ENCODE results near the gene BCO2. TPM values are rescaled to one million over a fixed set of nuclear protein-coding genes. Genes with fewer than 3 reads are reported as not detected.
"Not testable (repeated sequence)": the region's sequence is repeated elsewhere in the genome, so short reads cannot be mapped to it uniquely, and the experiment has no call there.

Gene BCO2
- total RNA-seq, 3 donors from 2014 or later: 3.7 to 9.8 (median 7.1) TPM

- TF ChIP-seq CTCF (IDR thresholded peaks at IDR 0.05): no peak
- Histone ChIP-seq H3K36me3 (ENCODE audit: low read depth) (no peaks in the 10 kb centered on the region), H3K4me1 (ENCODE audit: low read depth) (no peaks in the 10 kb centered on the region), H3K4me3 (no peak overlapping the region), H3K9me3 (no peaks in the 10 kb centered on the region)
- intact Hi-C loops (cut with DNase I, micrococcal nuclease): no loop called here
- ATAC-seq (no peak), DNase-seq (no peak)
Observed at GRCh38 chr11:112196519-112197087, 21.3 kb downstream of the BCO2 start.

- H3K4me3 ChIP-seq; H3K9me3 ChIP-seq; H3K36me3 ChIP-seq (ENCODE audit: low read depth); ATAC-seq; H3K4me1 ChIP-seq (ENCODE audit: low read depth); DNase-seq; intact Hi-C loops (cut with DNase I, micrococcal nuclease): not testable (repeated sequence)
Observed at GRCh38 chr11:112199101-112199500, 23.8 kb downstream of the BCO2 start.

- DNase-seq (no peak), ATAC-seq (no peak)
- intact Hi-C loops (cut with DNase I, micrococcal nuclease): no loop called here
- Histone ChIP-seq H3K4me1 (ENCODE audit: low read depth) (no peaks in the 10 kb centered on the region), H3K36me3 (ENCODE audit: low read depth) (no peaks in the 10 kb centered on the region), H3K9me3 (no peaks in the 10 kb centered on the region), H3K4me3 (no peak overlapping the region)
- no peak for TF ChIP-seq CTCF (IDR thresholded peaks at IDR 0.05)
Observed at GRCh38 chr11:112200252-112200651, 24.9 kb downstream of the BCO2 start.

GRCh38 chr11:112206071-112206470, 30.8 kb downstream of the BCO2 start:
- intact Hi-C loops (cut with DNase I, micrococcal nuclease): no loop called here
- no peak for TF ChIP-seq CTCF (IDR thresholded peaks at IDR 0.05)
- Histone ChIP-seq H3K4me1 (ENCODE audit: low read depth) (no peaks in the 10 kb centered on the region), H3K36me3 (ENCODE audit: low read depth) (no peaks in the 10 kb centered on the region), H3K9me3 (no peaks in the 10 kb centered on the region), H3K4me3 (no peak overlapping the region)
- ATAC-seq: no peak
- peak in 1 of 3 donors; percentile 51 for DNase-seq

- intact Hi-C loops (cut with DNase I, micrococcal nuclease): loop anchor here in 1 of 2 donors (10.0 kb wide), 1 partner anchor 1084 kb away; no protein-coding TSS in a partner anchor
- TF ChIP-seq CTCF (IDR thresholded peaks at IDR 0.05): no peak
- no peak for DNase-seq
- Histone ChIP-seq H3K36me3 (ENCODE audit: low read depth) (no peaks in the 10 kb centered on the region), H3K4me3 (no peak overlapping the region), H3K4me1 (ENCODE audit: low read depth) (no peaks in the 10 kb centered on the region), H3K9me3 (no peaks in the 10 kb centered on the region)
- ATAC-seq: no peak
Observed at GRCh38 chr11:112210890-112211289, 35.6 kb downstream of the BCO2 start.

- H3K36me3 ChIP-seq (ENCODE audit: low read depth): no peaks in the 10 kb centered on the region
- DNase-seq (no peak), ATAC-seq (no peak)
- no peaks in the 10 kb centered on the region for H3K9me3 ChIP-seq
- H3K4me1 ChIP-seq (ENCODE audit: low read depth): no peaks in the 10 kb centered on the region
- TF ChIP-seq CTCF (IDR thresholded peaks at IDR 0.05): no peak
- intact Hi-C loops (cut with DNase I, micrococcal nuclease): loop anchor here in 1 of 2 donors (10.0 kb wide), 1 partner anchor 1083 kb away; no protein-coding TSS in a partner anchor
- H3K4me3 ChIP-seq: no peak overlapping the region
Observed at GRCh38 chr11:112211536-112211935, 36.2 kb downstream of the BCO2 start.

Measured in mucosa of descending colon (tissue), 3 donors.